ENCODE results near the gene MAU2. TPM values are rescaled to one million over a fixed set of nuclear protein-coding genes. Genes with fewer than 3 reads are reported as not detected.
A peak's percentile ranks its signal among the peaks of the same experiment; 100 is the strongest.

MAU2 gene
- total RNA-seq, 2 experiments from 2014 or later, result 71.9 to 81.4 TPM

DNA sequence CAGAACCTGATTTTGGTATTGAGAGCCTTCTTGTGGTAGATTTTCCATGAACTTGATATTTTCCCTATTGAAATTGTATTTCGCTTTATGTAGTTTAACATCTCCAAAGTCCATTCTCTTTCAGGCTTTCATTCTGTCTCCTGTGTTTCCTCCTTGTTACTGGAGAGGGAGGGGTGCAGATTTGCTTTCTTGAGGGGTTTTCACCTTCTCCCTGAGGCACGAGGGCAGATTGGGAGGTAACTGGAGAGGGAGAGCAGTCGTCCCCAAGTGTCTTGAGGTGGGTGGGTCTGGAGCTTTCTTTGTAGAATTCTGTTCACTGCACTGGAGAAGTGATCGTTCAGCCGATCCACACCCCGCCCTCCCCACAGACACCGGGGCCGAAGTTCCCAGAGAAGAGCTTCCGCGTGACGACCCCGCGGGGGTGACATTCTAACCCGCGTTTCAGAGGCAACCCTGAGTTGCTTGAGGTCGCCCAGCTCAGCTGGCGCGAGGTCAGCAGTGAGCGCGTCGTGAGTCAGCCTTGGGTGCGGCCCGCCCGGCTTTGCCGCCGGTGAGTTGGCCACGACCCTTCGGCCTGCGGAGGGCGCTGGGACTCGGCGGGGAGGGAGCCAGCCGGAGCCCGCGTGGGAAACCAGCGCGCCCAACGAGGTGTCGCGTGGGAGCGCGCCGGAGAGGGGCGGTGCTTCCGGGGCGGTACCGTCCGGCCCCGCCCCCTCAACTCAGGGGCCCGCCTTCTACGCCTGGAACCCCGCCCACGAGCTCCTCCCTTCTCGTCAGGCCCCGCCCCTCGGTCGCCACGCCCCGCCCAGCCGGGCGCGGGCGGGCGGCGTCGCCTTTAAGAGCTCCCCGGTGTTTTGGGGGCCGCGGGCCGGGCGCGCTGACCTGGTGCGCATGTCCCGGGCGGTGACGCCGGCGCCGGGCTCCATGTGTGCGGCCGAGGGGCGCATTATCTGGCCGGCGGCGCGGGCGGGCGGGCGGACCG lies 84.5 kb downstream of the MAU2 start, which contains the start of gene GATAD2A:
TSS of gene GATAD2A (plus strand) at position 797 of the 982 bp plus-strand sequence. CDS start 59,671 bp downstream, outside the sequence.
- peaks cover 6% of the 10 kb centered on the region for H3K36me3 Mint-ChIP-seq (ENCODE audit: low read depth)
- H3K4me3 Mint-ChIP-seq, result peak within 1 kb of the TSS; percentile 93
- H3K27ac Mint-ChIP-seq, result peak within 1 kb of the TSS; percentile 92
- ChIA-PET CTCF (interaction anchor here (0.9 to 2.1 kb wide), 11 partner anchors 9 to 85 kb away, joined by 3 to 7 read pairs (median 4); no protein-coding TSS in a partner anchor), POLR2A (interaction anchor here (0.5 to 0.7 kb wide), 4 partner anchors 19 to 267 kb away, joined by 3 to 8 read pairs (median 3); no protein-coding TSS in a partner anchor)
- peak; percentile 89 for DNase-seq
- no peaks in the 10 kb centered on the region for H3K27me3 Mint-ChIP-seq
- H3K4me1 Mint-ChIP-seq, result peaks cover 60% of the 10 kb centered on the region
- H3K9me3 Mint-ChIP-seq, result no peaks in the 10 kb centered on the region

GRCh38 chr19:19405971-19406877 lies 85.6 kb downstream of the MAU2 start:
- DNase-seq, result peak; percentile 54
- peaks cover 8% of the 10 kb centered on the region for H3K36me3 Mint-ChIP-seq (ENCODE audit: low read depth)
- POLR2A ChIA-PET, result interaction anchor here (0.5 to 1.2 kb wide), 3 partner anchors 30 to 266 kb away, joined by 3 to 8 read pairs (median 3); no protein-coding TSS in a partner anchor
- H3K4me3 Mint-ChIP-seq, result peak overlapping the region; percentile 93
- peak overlapping the region; percentile 92 for H3K27ac Mint-ChIP-seq
- H3K4me1 Mint-ChIP-seq, result peaks cover 71% of the 10 kb centered on the region
- CTCF ChIA-PET, result interaction anchor here (1.0 to 2.1 kb wide), 10 partner anchors 10 to 84 kb away, joined by 3 to 6 read pairs (median 4); no protein-coding TSS in a partner anchor
- H3K27me3 Mint-ChIP-seq, result no peaks in the 10 kb centered on the region
- no peaks in the 10 kb centered on the region for H3K9me3 Mint-ChIP-seq

- no peaks in the 10 kb centered on the region for H3K9me3 Mint-ChIP-seq
Observed at GRCh38 chr19:19406878-19407632, 86.4 kb downstream of the MAU2 start.

DNA sequence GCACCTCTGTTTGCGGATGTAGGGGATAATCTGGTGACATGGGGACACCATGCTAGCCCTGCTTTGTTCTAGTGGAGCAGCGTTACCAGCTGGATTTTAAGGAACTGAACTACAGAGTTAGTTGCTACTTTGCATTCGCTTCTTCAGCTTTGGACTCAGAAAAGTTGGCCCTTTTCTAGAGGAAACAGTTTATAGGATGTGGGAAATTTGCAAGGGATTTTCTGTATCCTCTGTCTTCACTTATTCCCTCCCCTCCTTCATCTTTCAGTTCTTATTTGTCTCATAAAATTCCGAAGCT lies 87.0 kb downstream of the MAU2 start:
- Mint-ChIP-seq H3K4me1 (peaks cover 74% of the 10 kb centered on the region), H3K27me3 (no peaks in the 10 kb centered on the region), H3K27ac (no peak overlapping the region), H3K36me3 (ENCODE audit: low read depth) (peaks cover 12% of the 10 kb centered on the region), H3K4me3 (peak overlapping the region; percentile 93), H3K9me3 (no peaks in the 10 kb centered on the region)
- POLR2A ChIA-PET, result no interaction called here
- DNase-seq, result no peak
- CTCF ChIA-PET, result interaction anchor here (1.1 kb wide), 1 partner anchor 35 kb away, joined by 4 read pairs; no protein-coding TSS in a partner anchor

More at GRCh38 chr19:19406878-19407632, 86.4 kb downstream of the MAU2 start:
- Mint-ChIP-seq H3K36me3 (ENCODE audit: low read depth) (peaks cover 10% of the 10 kb centered on the region), H3K4me3 (peak overlapping the region; percentile 93), H3K27me3 (no peaks in the 10 kb centered on the region), H3K27ac (peak overlapping the region; percentile 92), H3K4me1 (peaks cover 72% of the 10 kb centered on the region)
- DNase-seq, result peak; percentile 61
- ChIA-PET POLR2A (interaction anchor here (1.2 kb wide), 1 partner anchor 84 kb away, joined by 3 read pairs; no protein-coding TSS in a partner anchor), CTCF (interaction anchor here (1.0 to 2.1 kb wide), 4 partner anchors 16 to 69 kb away, joined by 3 to 6 read pairs (median 4); no protein-coding TSS in a partner anchor)

Other genes starting within 250 kb of the MAU2 start
- 10 to 100 TPM; 23.1 to 24.1 TPM for gene TMEM161A, start 182.4 kb upstream of the MAU2 start, total RNA-seq
- gene MEF2B, start 150.6 kb upstream of the MAU2 start, total RNA-seq, result 1 to 10 TPM; 2.4 to 3.4 TPM
- gene BORCS8, start 128.7 kb upstream of the MAU2 start, total RNA-seq, result 10 to 100 TPM; 34.2 to 35.8 TPM
- 100 to 1,000 TPM in 1 of 2 experiments, 10 to 100 TPM in 1; 82.5 to 104 TPM for gene RFXANK, start 128.6 kb upstream of the MAU2 start, total RNA-seq
- 10 to 100 TPM; 29.9 to 37.2 TPM for gene NR2C2AP, start 117.4 kb upstream of the MAU2 start, total RNA-seq
- gene NCAN, start 108.9 kb upstream of the MAU2 start, total RNA-seq, result not detected
- gene TM6SF2, start 47.5 kb upstream of the MAU2 start, total RNA-seq, result not detected
- 10 to 100 TPM; 70.8 to 73.1 TPM for gene SUGP1, start 320 bp upstream of the MAU2 start, total RNA-seq
- 100 to 1,000 TPM; 122 to 135 TPM for gene GATAD2A, start 84.8 kb downstream of the MAU2 start, total RNA-seq
- gene TSSK6, start 194.7 kb downstream of the MAU2 start, total RNA-seq, result 1 to 10 TPM; 3.7 to 4.4 TPM
- gene NDUFA13, start 195.4 kb downstream of the MAU2 start, total RNA-seq, result 100 to 1,000 TPM; 314 to 363 TPM
- gene YJEFN3, start 208.1 kb downstream of the MAU2 start, total RNA-seq, result 10 to 100 TPM; 12.8 to 13.2 TPM
- under 1 TPM in 1 of 2 experiments, not detected in 1; 0.25 TPM for gene CILP2, start 217.4 kb downstream of the MAU2 start, total RNA-seq